Cerebellar cortex (tissue), 1 donor: Measurements from ENCODE around the gene ERAS.
"Not testable (repeated sequence)": the region's sequence is repeated elsewhere in the genome, so short reads cannot be mapped to it uniquely, and the experiment has no call there.

Source experiments
- DNase-seq: peaks from one replicate; pipeline ENCODE4 v3.0.0-alpha.2; 2015; ENCODE audit warnings: low spot score

ERAS gene

GRCh38 chrX:48833542-48834138 lies 7.3 kb downstream of the ERAS start:
- peak; percentile 27 for DNase-seq

GRCh38 chrX:48834383-48834709 lies 8.0 kb downstream of the ERAS start:
- DNase-seq: peak; percentile 29

- peak; percentile 73 for DNase-seq
Measured at GRCh38 chrX:48835524-48836329, 9.4 kb downstream of the ERAS start, which contains the start of gene PCSK1N. Gene PCSK1N (minus strand): TSS chrX:48835610. CDS start chrX:48835532, 78 bp downstream.

GRCh38 chrX:48839686-48840085 lies 13.4 kb downstream of the ERAS start:
- no peak for DNase-seq

- DNase-seq: no peak
Measured at GRCh38 chrX:48848847-48849246, 22.5 kb downstream of the ERAS start.

- DNase-seq: no peak
Measured at GRCh38 chrX:48852857-48853256, 26.5 kb downstream of the ERAS start.

- not testable (repeated sequence) for DNase-seq
Measured at GRCh38 chrX:48853494-48853893, 27.2 kb downstream of the ERAS start.

- DNase-seq: not testable (repeated sequence)
Measured at GRCh38 chrX:48854121-48854804, 27.9 kb downstream of the ERAS start.

- no peak for DNase-seq
Measured at GRCh38 chrX:48854898-48855297, 28.6 kb downstream of the ERAS start.

- no peak for DNase-seq
Measured at GRCh38 chrX:48864210-48864609, 37.9 kb downstream of the ERAS start.

- DNase-seq: not testable (repeated sequence)
Measured at GRCh38 chrX:48872017-48872416, 45.7 kb downstream of the ERAS start.

- not testable (repeated sequence) for DNase-seq
Measured at GRCh38 chrX:48876944-48877343, 50.6 kb downstream of the ERAS start.
